GM23248 (cell line): Measurements from ENCODE around the gene KRT2.

Experiments
- EZH2 ChIP-seq: fragments of 200-600 bp; sonication (generic); IDR thresholded peaks from 2 replicates; pipeline ENCODE4 v1.6.1; 2018; ENCODE audit warnings: antibody characterized with exemption, mild to moderate bottlenecking; ENCODE audit not compliant: insufficient read depth, poor library complexity, severe bottlenecking
- EZH2phosphoT487 ChIP-seq: fragments of 200-600 bp; sonication (generic); IDR thresholded peaks from 2 replicates; pipeline ENCODE4 v1.6.1; 2018; ENCODE audit warnings: antibody characterized with exemption, moderate library complexity, mild to moderate bottlenecking, low read depth; ENCODE audit not compliant: insufficient read depth

DNA sequence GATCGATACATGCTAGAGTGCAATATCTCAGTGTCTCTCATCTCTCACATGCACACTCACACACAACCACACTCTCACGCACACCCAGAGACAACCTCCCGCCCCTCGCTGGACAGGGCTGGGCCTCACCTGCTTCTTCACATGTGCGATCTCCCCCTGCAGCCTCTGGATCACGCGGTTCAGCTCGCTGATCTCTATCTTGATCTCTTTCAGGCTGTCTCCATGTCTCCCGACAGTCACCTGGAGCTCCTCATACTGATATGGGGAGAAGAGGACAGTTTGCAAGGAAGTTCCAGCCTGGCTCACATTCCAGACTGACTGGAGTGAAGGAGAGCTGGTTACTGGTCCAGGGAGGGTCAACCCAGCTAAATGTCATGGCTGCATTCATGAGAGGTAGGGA, 4.4 kb downstream of the KRT2 start:
- TF ChIP-seq EZH2phosphoT487 (no peak), EZH2 (no peak)
